ENCODE data around the gene CAMTA1. TPM values are rescaled to one million over a fixed set of nuclear protein-coding genes. Genes with fewer than 3 reads are reported as not detected.
A peak's percentile ranks its signal among the peaks of the same experiment; 100 is the strongest.

CAMTA1 gene
- total RNA-seq, 1 donor from 2014 or later: 268 TPM

GRCh38 chr1:7473223-7474142 is 688.2 kb downstream of the CAMTA1 start:
- Mint-ChIP-seq H3K9me3 (no peaks in the 10 kb centered on the region), H3K4me3 (no peak overlapping the region), H3K27me3 (ENCODE audit: insufficient read depth, low read depth) (peaks cover 8% of the 10 kb centered on the region), H3K4me1 (peaks cover 20% of the 10 kb centered on the region), H3K27ac (no peak overlapping the region), H3K36me3 (no peaks in the 10 kb centered on the region)
- Histone ChIP-seq H3K27me3 (no peaks in the 10 kb centered on the region), H3K9me3 (ENCODE audit: low read depth) (no peaks in the 10 kb centered on the region), H3K9ac (no peak overlapping the region), H3K4me3 (no peak overlapping the region), H4K20me1 (ENCODE audit: low read depth) (no peaks in the 10 kb centered on the region), H3K36me3 (no peaks in the 10 kb centered on the region), H3F3A (ENCODE audit: low read depth) (no peaks in the 10 kb centered on the region), H2AFZ (replicated peaks) (no peak overlapping the region), H3K27ac (no peak overlapping the region), H3K4me2 (no peak overlapping the region), H3K4me1 (peaks cover 21% of the 10 kb centered on the region), H3K79me2 (ENCODE audit: low read depth) (no peaks in the 10 kb centered on the region)
- TF ChIP-seq CTCF (IDR thresholded peaks at IDR 0.05) (no peak), EZH2 (IDR thresholded peaks at IDR 0.05) (no peak), EZH2phosphoT487 (IDR thresholded peaks at IDR 0.05) (no peak)
- DNase-seq (ENCODE audit: low spot score): no peak

GRCh38 chr1:7474143-7474490 is 688.9 kb downstream of the CAMTA1 start:
- H3K9me3 ChIP-seq (ENCODE audit: low read depth): no peaks in the 10 kb centered on the region
- no peaks in the 10 kb centered on the region for H3K9me3 Mint-ChIP-seq
- H3K4me1 ChIP-seq: peaks cover 21% of the 10 kb centered on the region
- no peaks in the 10 kb centered on the region for H3K36me3 Mint-ChIP-seq
- H3K4me3 Mint-ChIP-seq: no peak overlapping the region
- no peak overlapping the region for H2AFZ ChIP-seq (replicated peaks)
- no peaks in the 10 kb centered on the region for H3K79me2 ChIP-seq (ENCODE audit: low read depth)
- no peak overlapping the region for H3K4me2 ChIP-seq
- no peak overlapping the region for H3K4me3 ChIP-seq
- H4K20me1 ChIP-seq (ENCODE audit: low read depth): no peaks in the 10 kb centered on the region
- H3K4me1 Mint-ChIP-seq: peaks cover 20% of the 10 kb centered on the region
- DNase-seq (ENCODE audit: low spot score): no peak
- H3K9ac ChIP-seq: no peak overlapping the region
- no peaks in the 10 kb centered on the region for H3K36me3 ChIP-seq
- H3K27ac ChIP-seq: no peak overlapping the region
- TF ChIP-seq EZH2phosphoT487 (IDR thresholded peaks at IDR 0.05) (no peak), CTCF (IDR thresholded peaks at IDR 0.05) (no peak), EZH2 (IDR thresholded peaks at IDR 0.05) (no peak)
- no peaks in the 10 kb centered on the region for H3K27me3 ChIP-seq
- H3K27ac Mint-ChIP-seq: no peak overlapping the region
- no peaks in the 10 kb centered on the region for H3F3A ChIP-seq (ENCODE audit: low read depth)
- H3K27me3 Mint-ChIP-seq (ENCODE audit: insufficient read depth, low read depth): peaks cover 8% of the 10 kb centered on the region

- Histone ChIP-seq H3K4me2 (no peak overlapping the region), H3K4me3 (no peak overlapping the region), H3K36me3 (no peaks in the 10 kb centered on the region), H4K20me1 (ENCODE audit: low read depth) (no peaks in the 10 kb centered on the region), H3K79me2 (ENCODE audit: low read depth) (no peaks in the 10 kb centered on the region), H3K9me3 (ENCODE audit: low read depth) (no peaks in the 10 kb centered on the region), H3K27me3 (no peaks in the 10 kb centered on the region), H3K9ac (no peak overlapping the region), H3F3A (ENCODE audit: low read depth) (no peaks in the 10 kb centered on the region), H2AFZ (replicated peaks) (no peak overlapping the region), H3K4me1 (peaks cover 21% of the 10 kb centered on the region), H3K27ac (no peak overlapping the region)
- TF ChIP-seq EZH2phosphoT487 (IDR thresholded peaks at IDR 0.05) (no peak), EZH2 (IDR thresholded peaks at IDR 0.05) (no peak), CTCF (IDR thresholded peaks at IDR 0.05) (peak; percentile 29)
- DNase-seq (ENCODE audit: low spot score): peak; percentile 33
- peaks cover 8% of the 10 kb centered on the region for H3K27me3 Mint-ChIP-seq (ENCODE audit: insufficient read depth, low read depth)
- no peak overlapping the region for H3K27ac Mint-ChIP-seq
- H3K36me3 Mint-ChIP-seq: no peaks in the 10 kb centered on the region
- H3K9me3 Mint-ChIP-seq: no peaks in the 10 kb centered on the region
- peaks cover 17% of the 10 kb centered on the region for H3K4me1 Mint-ChIP-seq
- H3K4me3 Mint-ChIP-seq: no peak overlapping the region
Observed at GRCh38 chr1:7474786-7475502, 689.7 kb downstream of the CAMTA1 start.

All from neural progenitor cell (in vitro differentiated cells).